ENCODE data around the gene ECI1.

Gene ECI1

DNA sequence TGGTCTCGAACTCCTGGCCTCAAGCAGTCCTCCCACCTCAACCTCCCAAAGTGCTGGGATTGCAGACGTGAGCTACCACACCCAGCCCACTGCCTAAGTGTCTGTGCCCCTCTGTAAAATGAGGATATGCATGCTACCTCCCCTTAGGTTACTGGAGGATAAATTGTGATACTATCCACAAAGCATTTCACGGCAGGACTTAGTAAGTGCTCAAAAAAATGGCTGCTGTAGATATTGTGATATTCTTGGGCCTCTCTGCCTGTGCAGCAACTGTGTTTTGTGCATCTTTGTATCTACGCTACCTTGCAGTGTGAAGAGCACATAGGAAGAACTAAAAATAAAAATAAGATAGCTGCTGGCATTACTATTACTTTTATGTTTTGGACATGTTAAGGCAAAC lies 53.1 kb downstream of the ECI1 start:
- Histone ChIP-seq H3K4me1 (ENCODE audit: insufficient read depth, low read length, severe bottlenecking) (peaks cover 3% of the 10 kb centered on the region), H3K9me2 (ENCODE audit: low read depth, low read length) (no peaks in the 10 kb centered on the region), H3K27ac (ENCODE audit: low read depth, low read length, poor library complexity, severe bottlenecking) (no peak overlapping the region), H3K9me3 (ENCODE audit: low read length) (no peaks in the 10 kb centered on the region), H3K27me3 (ENCODE audit: insufficient read depth, low read length) (peaks cover 31% of the 10 kb centered on the region; the same call in 1 of the 2 replicates), H4K20me1 (ENCODE audit: insufficient read depth, low read length) (no peaks in the 10 kb centered on the region), H3F3A (ENCODE audit: insufficient read depth, low read length) (no peaks in the 10 kb centered on the region), H3K79me2 (ENCODE audit: insufficient read depth, low read length) (no peaks in the 10 kb centered on the region), H3K4me2 (ENCODE audit: low read length) (no peak overlapping the region), H2AFZ (ENCODE audit: low read length) (no peak overlapping the region), H3K4me3 (ENCODE audit: low read depth, low read length, poor library complexity, severe bottlenecking) (no peak overlapping the region), H3K36me3 (ENCODE audit: insufficient read depth, low read length) (no peaks in the 10 kb centered on the region), H3K9ac (ENCODE audit: low read length) (no peak overlapping the region)
- TF ChIP-seq, protein P1, sequence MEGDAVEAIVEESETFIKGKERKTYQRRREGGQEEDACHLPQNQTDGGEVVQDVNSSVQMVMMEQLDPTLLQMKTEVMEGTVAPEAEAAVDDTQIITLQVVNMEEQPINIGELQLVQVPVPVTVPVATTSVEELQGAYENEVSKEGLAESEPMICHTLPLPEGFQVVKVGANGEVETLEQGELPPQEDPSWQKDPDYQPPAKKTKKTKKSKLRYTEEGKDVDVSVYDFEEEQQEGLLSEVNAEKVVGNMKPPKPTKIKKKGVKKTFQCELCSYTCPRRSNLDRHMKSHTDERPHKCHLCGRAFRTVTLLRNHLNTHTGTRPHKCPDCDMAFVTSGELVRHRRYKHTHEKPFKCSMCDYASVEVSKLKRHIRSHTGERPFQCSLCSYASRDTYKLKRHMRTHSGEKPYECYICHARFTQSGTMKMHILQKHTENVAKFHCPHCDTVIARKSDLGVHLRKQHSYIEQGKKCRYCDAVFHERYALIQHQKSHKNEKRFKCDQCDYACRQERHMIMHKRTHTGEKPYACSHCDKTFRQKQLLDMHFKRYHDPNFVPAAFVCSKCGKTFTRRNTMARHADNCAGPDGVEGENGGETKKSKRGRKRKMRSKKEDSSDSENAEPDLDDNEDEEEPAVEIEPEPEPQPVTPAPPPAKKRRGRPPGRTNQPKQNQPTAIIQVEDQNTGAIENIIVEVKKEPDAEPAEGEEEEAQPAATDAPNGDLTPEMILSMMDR (IDR thresholded peaks at IDR 0.05; ENCODE audit: low read length) = no peak
- no peak for TF ChIP-seq EZH2 (IDR thresholded peaks at IDR 0.05; ENCODE audit: borderline replicate concordance, low read length)

DNA sequence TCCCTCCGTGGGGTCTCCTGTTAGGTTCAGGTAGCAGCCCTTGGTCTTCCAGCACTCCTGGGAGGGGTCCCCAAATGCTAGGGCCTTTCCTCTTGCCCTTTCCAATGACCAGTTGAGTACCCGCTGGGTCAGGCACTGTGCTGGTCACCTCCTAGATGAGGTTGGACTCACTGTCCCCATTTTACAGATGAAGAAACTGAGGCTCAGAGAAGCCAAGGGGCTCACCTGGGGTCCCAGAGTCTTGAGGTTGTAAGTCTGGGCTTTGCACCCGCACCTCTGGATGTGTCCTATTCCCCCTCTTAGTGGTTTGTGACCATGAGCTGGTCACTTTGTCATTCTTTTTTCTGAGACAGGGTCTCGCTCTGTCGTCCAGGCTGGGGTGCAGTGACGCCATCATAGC lies 53.6 kb downstream of the ECI1 start:
- Histone ChIP-seq H2AFZ (ENCODE audit: low read length) (no peak overlapping the region), H3K79me2 (ENCODE audit: insufficient read depth, low read length) (no peaks in the 10 kb centered on the region), H4K20me1 (ENCODE audit: insufficient read depth, low read length) (no peaks in the 10 kb centered on the region), H3K9me3 (ENCODE audit: low read length) (no peaks in the 10 kb centered on the region), H3K4me1 (ENCODE audit: insufficient read depth, low read length, severe bottlenecking) (peaks cover 3% of the 10 kb centered on the region), H3K4me3 (ENCODE audit: low read depth, low read length, poor library complexity, severe bottlenecking) (no peak overlapping the region), H3K36me3 (ENCODE audit: insufficient read depth, low read length) (no peaks in the 10 kb centered on the region), H3K9me2 (ENCODE audit: low read depth, low read length) (no peaks in the 10 kb centered on the region), H3F3A (ENCODE audit: insufficient read depth, low read length) (no peaks in the 10 kb centered on the region), H3K27me3 (ENCODE audit: insufficient read depth, low read length) (peaks cover 31% of the 10 kb centered on the region; the same call in 1 of the 2 replicates), H3K9ac (ENCODE audit: low read length) (no peak overlapping the region), H3K4me2 (ENCODE audit: low read length) (no peak overlapping the region), H3K27ac (ENCODE audit: low read depth, low read length, poor library complexity, severe bottlenecking) (no peak overlapping the region)
- TF ChIP-seq EZH2 (IDR thresholded peaks at IDR 0.05; ENCODE audit: borderline replicate concordance, low read length) = no peak
- TF ChIP-seq, protein P1 (IDR thresholded peaks at IDR 0.05; ENCODE audit: low read length) = no peak

DNA sequence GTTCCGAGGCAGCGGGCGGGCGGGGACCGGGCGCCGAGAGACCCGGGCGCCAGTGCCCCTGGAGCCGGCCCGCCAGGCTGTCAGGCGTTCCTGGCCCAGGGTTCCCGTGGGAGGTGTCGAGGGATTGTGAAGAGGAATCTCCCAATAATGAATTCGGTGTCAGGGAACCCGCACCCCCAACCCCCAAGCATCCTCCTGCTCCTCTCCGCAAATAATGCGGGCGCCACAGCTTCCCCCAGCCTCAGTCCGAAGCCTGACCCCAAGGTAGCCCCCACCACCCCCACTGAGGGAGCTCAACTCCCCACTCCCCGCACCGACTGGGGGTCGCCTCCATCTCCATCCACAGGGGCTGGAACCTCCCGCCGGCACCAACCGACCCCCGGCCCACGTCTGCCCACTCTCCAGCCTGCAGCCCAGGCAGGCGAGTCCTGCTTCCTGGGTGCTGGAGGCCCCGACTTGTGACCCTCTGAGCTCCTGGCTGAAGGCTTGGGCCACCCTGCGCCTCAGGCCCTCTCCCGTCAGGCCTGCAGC lies 54.3 kb downstream of the ECI1 start:
- no peaks in the 10 kb centered on the region for H3F3A ChIP-seq (ENCODE audit: insufficient read depth, low read length)
- no peak overlapping the region for H2AFZ ChIP-seq (ENCODE audit: low read length)
- peaks cover 31% of the 10 kb centered on the region; the same call in 1 of the 2 replicates for H3K27me3 ChIP-seq (ENCODE audit: insufficient read depth, low read length)
- no peaks in the 10 kb centered on the region for H3K79me2 ChIP-seq (ENCODE audit: insufficient read depth, low read length)
- no peaks in the 10 kb centered on the region for H4K20me1 ChIP-seq (ENCODE audit: insufficient read depth, low read length)
- H3K9ac ChIP-seq (ENCODE audit: low read length) = no peak overlapping the region
- no peak overlapping the region for H3K4me2 ChIP-seq (ENCODE audit: low read length)
- H3K9me3 ChIP-seq (ENCODE audit: low read length) = no peaks in the 10 kb centered on the region
- no peak overlapping the region for H3K27ac ChIP-seq (ENCODE audit: low read depth, low read length, poor library complexity, severe bottlenecking)
- peaks cover 3% of the 10 kb centered on the region for H3K4me1 ChIP-seq (ENCODE audit: insufficient read depth, low read length, severe bottlenecking)
- H3K36me3 ChIP-seq (ENCODE audit: insufficient read depth, low read length) = no peaks in the 10 kb centered on the region
- no peak overlapping the region for H3K4me3 ChIP-seq (ENCODE audit: low read depth, low read length, poor library complexity, severe bottlenecking)
- no peak for TF ChIP-seq EZH2 (IDR thresholded peaks at IDR 0.05; ENCODE audit: borderline replicate concordance, low read length)
- TF ChIP-seq, protein P1 (IDR thresholded peaks at IDR 0.05; ENCODE audit: low read length) = no peak
- H3K9me2 ChIP-seq (ENCODE audit: low read depth, low read length) = no peaks in the 10 kb centered on the region
